Measurements from ENCODE around the gene DHRS13.
A peak's percentile ranks its signal among the peaks of the same experiment; 100 is the strongest.

Gene DHRS13

GRCh38 chr17:28902819-28903545 is at the start of gene DHRS13:
Gene DHRS13 (minus strand): TSS chr17:28903079. CDS start chr17:28902944, 135 bp downstream.
- DNase-seq: peak; percentile 92 to 96

- DNase-seq: peak; percentile 91 to 95
Observed at GRCh38 chr17:28951991-28952975, 49.4 kb upstream of the DHRS13 start.

- peak; percentile 98 to 100 for DNase-seq
Observed at GRCh38 chr17:28951428-28951990, 48.6 kb upstream of the DHRS13 start, which contains the start of gene PHF12. Gene PHF12 (minus strand): TSS chr17:28951518. CDS start chr17:28950960, 558 bp downstream.

GRCh38 chr17:28950752-28951427 is 48.0 kb upstream of the DHRS13 start:
- no peak for DNase-seq

GRCh38 chr17:28950017-28950751 is 47.3 kb upstream of the DHRS13 start:
- DNase-seq: peak; percentile 60 to 63

- peak; percentile 73 to 77 for DNase-seq
Observed at GRCh38 chr17:28949185-28950016, 46.5 kb upstream of the DHRS13 start.

GRCh38 chr17:28948873-28949184 is 46.0 kb upstream of the DHRS13 start:
- peak in 1 of 2 donors; percentile 25 for DNase-seq

GRCh38 chr17:28948342-28948741 is 45.5 kb upstream of the DHRS13 start:
- no peak for DNase-seq

GRCh38 chr17:28947639-28948038 is 44.8 kb upstream of the DHRS13 start:
- no peak for DNase-seq

GRCh38 chr17:28946239-28946638 is 43.4 kb upstream of the DHRS13 start:
- no peak for DNase-seq

GRCh38 chr17:28944862-28945741 is 42.2 kb upstream of the DHRS13 start:
- no peak for DNase-seq

- no peak for DNase-seq
Observed at GRCh38 chr17:28944343-28944742, 41.5 kb upstream of the DHRS13 start.

GRCh38 chr17:28942925-28943324 is 40.0 kb upstream of the DHRS13 start:
- no peak for DNase-seq

- DNase-seq: no peak
Observed at GRCh38 chr17:28941251-28941650, 38.4 kb upstream of the DHRS13 start.

- DNase-seq: no peak
Observed at GRCh38 chr17:28940675-28941074, 37.8 kb upstream of the DHRS13 start.

- DNase-seq: no peak
Observed at GRCh38 chr17:28940142-28940541, 37.3 kb upstream of the DHRS13 start.

- no peak for DNase-seq
Observed at GRCh38 chr17:28938552-28938951, 35.7 kb upstream of the DHRS13 start.

- no peak for DNase-seq
Observed at GRCh38 chr17:28937044-28937729, 34.3 kb upstream of the DHRS13 start.

- no peak for DNase-seq
Observed at GRCh38 chr17:28935744-28936460, 33.0 kb upstream of the DHRS13 start.

Data from stimulated activated CD4-positive, alpha-beta T cell treated with anti-CD3 and anti-CD28 coated beads, Interleukin-2, amount 100 ng/mL, for 24 hours (primary cell).